Measurements from ENCODE around the gene RAB9B.

GRCh38 chrX:103864149-103864548 is 32.1 kb upstream of the RAB9B start:
- TF ChIP-seq EGR1 (IDR thresholded peaks at IDR 0.05; ENCODE audit: low read depth): no peak
- TF ChIP-seq, protein P1, sequence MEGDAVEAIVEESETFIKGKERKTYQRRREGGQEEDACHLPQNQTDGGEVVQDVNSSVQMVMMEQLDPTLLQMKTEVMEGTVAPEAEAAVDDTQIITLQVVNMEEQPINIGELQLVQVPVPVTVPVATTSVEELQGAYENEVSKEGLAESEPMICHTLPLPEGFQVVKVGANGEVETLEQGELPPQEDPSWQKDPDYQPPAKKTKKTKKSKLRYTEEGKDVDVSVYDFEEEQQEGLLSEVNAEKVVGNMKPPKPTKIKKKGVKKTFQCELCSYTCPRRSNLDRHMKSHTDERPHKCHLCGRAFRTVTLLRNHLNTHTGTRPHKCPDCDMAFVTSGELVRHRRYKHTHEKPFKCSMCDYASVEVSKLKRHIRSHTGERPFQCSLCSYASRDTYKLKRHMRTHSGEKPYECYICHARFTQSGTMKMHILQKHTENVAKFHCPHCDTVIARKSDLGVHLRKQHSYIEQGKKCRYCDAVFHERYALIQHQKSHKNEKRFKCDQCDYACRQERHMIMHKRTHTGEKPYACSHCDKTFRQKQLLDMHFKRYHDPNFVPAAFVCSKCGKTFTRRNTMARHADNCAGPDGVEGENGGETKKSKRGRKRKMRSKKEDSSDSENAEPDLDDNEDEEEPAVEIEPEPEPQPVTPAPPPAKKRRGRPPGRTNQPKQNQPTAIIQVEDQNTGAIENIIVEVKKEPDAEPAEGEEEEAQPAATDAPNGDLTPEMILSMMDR (IDR thresholded peaks at IDR 0.05 in 2 of 3, conservative IDR thresholded peaks at IDR 0.05 in 1 of 3; ENCODE audit: borderline replicate concordance in 1 of 3, insufficient read depth in 1 of 3, low read depth in 2 of 3, low read length in 2 of 3): no peak
- no peak for TF ChIP-seq POLR2A (IDR thresholded peaks at IDR 0.05; ENCODE audit: borderline replicate concordance, extremely low read depth, insufficient read depth, insufficient read length)
- TF ChIP-seq CEBPB (IDR thresholded peaks at IDR 0.05; ENCODE audit: low read depth): no peak
- TF ChIP-seq ZFX (IDR thresholded peaks at IDR 0.05): no peak
- TF ChIP-seq, protein P2, sequence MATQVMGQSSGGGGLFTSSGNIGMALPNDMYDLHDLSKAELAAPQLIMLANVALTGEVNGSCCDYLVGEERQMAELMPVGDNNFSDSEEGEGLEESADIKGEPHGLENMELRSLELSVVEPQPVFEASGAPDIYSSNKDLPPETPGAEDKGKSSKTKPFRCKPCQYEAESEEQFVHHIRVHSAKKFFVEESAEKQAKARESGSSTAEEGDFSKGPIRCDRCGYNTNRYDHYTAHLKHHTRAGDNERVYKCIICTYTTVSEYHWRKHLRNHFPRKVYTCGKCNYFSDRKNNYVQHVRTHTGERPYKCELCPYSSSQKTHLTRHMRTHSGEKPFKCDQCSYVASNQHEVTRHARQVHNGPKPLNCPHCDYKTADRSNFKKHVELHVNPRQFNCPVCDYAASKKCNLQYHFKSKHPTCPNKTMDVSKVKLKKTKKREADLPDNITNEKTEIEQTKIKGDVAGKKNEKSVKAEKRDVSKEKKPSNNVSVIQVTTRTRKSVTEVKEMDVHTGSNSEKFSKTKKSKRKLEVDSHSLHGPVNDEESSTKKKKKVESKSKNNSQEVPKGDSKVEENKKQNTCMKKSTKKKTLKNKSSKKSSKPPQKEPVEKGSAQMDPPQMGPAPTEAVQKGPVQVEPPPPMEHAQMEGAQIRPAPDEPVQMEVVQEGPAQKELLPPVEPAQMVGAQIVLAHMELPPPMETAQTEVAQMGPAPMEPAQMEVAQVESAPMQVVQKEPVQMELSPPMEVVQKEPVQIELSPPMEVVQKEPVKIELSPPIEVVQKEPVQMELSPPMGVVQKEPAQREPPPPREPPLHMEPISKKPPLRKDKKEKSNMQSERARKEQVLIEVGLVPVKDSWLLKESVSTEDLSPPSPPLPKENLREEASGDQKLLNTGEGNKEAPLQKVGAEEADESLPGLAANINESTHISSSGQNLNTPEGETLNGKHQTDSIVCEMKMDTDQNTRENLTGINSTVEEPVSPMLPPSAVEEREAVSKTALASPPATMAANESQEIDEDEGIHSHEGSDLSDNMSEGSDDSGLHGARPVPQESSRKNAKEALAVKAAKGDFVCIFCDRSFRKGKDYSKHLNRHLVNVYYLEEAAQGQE (IDR thresholded peaks at IDR 0.05; ENCODE audit: low read depth): no peak
- TF ChIP-seq, protein P3, sequence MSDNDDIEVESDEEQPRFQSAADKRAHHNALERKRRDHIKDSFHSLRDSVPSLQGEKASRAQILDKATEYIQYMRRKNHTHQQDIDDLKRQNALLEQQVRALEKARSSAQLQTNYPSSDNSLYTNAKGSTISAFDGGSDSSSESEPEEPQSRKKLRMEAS (IDR thresholded peaks at IDR 0.05): no peak
- no peak for TF ChIP-seq ZNF274 (IDR thresholded peaks at IDR 0.05; ENCODE audit: low read depth, low read length)
- no peak for TF ChIP-seq JUND (IDR thresholded peaks at IDR 0.05)
- TF ChIP-seq EZH2 (IDR thresholded peaks at IDR 0.05): no peak
- no peak for TF ChIP-seq FOSL1 (IDR thresholded peaks at IDR 0.05; ENCODE audit: low read depth)
- TF ChIP-seq, protein P4, sequence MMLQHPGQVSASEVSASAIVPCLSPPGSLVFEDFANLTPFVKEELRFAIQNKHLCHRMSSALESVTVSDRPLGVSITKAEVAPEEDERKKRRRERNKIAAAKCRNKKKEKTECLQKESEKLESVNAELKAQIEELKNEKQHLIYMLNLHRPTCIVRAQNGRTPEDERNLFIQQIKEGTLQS (IDR thresholded peaks at IDR 0.05): no peak

All from HCT116 (cell line).